CD4-positive, alpha-beta T cell treated with Interleukin-10 for 1 hour (primary cell): ENCODE data around the gene DLG3.
A peak's percentile ranks its signal among the peaks of the same experiment; 100 is the strongest.

Source experiments
- DNase-seq: peaks from one replicate; pipeline ENCODE4 v3.0.0-alpha.2; 2020

Gene DLG3

GRCh38 chrX:70525733-70526132 lies 81.1 kb downstream of the DLG3 start:
- DNase-seq, result no peak

GRCh38 chrX:70527053-70527452 lies 82.4 kb downstream of the DLG3 start:
- no peak for DNase-seq

GRCh38 chrX:70527610-70528345 lies 83.1 kb downstream of the DLG3 start:
- DNase-seq, result no peak

DNA sequence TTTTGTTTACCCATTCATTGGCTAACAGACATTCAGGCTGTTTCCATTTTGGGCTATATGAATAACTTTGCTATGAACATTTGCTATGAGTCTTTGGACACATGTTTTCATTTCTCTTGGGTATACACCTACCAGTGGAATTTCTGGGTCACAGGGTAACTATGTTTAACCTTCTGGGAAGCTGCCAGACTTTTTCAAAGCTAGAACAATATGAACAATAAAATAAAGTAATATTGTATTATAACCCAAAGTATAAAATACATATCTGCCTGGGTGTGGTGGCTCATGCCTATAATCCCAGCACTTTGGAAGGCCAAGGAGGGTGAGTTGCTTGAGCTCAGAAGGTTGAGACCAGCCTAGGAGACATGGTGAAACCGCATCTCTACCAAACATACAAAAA lies 90.6 kb downstream of the DLG3 start:
- DNase-seq, result no peak

- DNase-seq, result no peak
Observed at GRCh38 chrX:70549429-70549828, 104.8 kb downstream of the DLG3 start.

DNA sequence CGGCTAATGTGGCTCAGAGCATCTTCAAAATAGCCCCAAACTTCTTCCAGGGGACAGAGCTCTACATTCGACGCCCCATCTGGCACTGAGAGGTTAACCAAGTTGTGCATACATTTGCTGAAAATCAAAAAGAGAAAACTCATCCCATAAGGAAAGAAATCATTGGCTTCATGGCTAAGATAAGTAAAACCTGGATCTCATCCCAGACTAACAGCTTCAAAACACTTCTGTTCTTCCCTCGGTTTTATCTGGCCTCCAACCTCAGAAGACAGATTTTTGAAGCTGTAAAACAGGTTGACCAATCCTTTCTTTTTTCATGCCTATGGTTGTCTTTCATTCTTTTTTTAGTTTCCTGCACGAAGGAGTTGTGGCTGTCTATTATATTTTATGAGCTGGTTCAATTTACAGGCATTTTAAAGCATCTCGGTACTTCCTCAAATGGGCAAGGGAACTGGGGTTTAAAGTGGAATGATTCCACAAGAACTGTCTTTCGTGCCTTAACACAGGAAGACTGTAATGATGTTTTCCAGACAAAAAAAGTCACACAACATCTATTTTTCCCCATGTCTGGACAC lies 107.6 kb downstream of the DLG3 start:
- DNase-seq, result no peak

DNA sequence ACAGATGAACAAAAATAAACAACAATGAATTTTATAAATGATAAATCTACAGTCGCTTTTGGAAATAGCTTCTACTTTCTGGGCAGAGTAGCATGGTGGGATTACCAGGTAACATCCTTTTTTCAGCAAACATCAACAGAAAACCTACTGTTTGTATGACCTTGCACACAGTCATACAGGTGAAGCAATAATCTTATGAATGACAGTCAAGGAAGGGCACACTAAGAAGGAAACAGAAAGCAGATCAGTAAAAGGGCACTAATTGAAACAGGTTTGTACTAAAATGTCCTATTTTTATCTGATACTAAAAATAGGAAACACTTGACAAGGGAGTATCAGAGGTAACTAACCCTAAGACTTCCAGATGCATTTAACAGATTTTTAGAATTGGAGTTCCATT lies 108.9 kb downstream of the DLG3 start:
- no peak for DNase-seq

GRCh38 chrX:70554081-70554480 lies 109.4 kb downstream of the DLG3 start:
- peak; percentile 15 for DNase-seq

- no peak for DNase-seq
Observed at GRCh38 chrX:70554523-70554922, 109.9 kb downstream of the DLG3 start.

DNA sequence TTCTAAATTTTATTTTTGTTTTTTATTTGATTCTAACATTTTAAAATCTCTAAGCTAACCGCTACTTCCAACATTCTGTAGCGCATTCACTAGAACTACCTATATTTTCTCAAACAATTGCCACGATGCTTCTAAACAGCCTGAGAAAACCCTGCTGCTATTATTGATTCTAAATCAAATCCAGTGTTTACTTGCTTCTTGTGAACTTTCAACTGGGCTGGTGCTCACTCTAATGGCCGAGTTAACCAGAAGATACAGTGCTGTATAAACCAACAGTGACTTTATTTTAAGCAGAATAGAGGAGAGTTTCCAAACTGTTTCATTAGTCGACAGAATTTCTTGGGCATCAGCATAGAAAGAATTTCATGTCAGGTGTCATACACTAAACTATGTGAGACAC lies 110.3 kb downstream of the DLG3 start:
- no peak for DNase-seq
